ENCODE measurements around the gene STRA6. TPM values are rescaled to one million over a fixed set of nuclear protein-coding genes. Genes with fewer than 3 reads are reported as not detected.

The STRA6 gene
- total RNA-seq (under 1 TPM; 0.38 to 0.60 TPM), polyA plus RNA-seq (ENCODE audit: insufficient read length in 6 of 6) (10 to 100 TPM in 1 of 6 donors, 1 to 10 TPM in 5; 4.3 to 10.7 (median 7.0) TPM)
- long read RNA-seq, donor 1 = 0 reads
- long read RNA-seq, donor 2, partial matches to known transcripts = 5 of 5 reads
- long read RNA-seq, donor 2, other reads (novel, unspliced or antisense) = 0 of 5 reads
- long read RNA-seq, donor 3 = 0 reads
- long read RNA-seq, donor 4, partial matches to known transcripts = 0 of 1 reads
- long read RNA-seq, donor 4, other reads (novel, unspliced or antisense) = 0 of 1 reads
- long read RNA-seq, donor 5, partial matches to known transcripts = 0 of 1 reads
- long read RNA-seq, donor 5, other reads (novel, unspliced or antisense) = 0 of 1 reads
- long read RNA-seq, donor 6 = 0 reads
- long read RNA-seq, donor 7, partial matches to known transcripts = 0 of 1 reads
- long read RNA-seq, donor 7, other reads (novel, unspliced or antisense) = 0 of 1 reads
- long read RNA-seq, donor 8 = 0 reads
- long read RNA-seq, donor 9 = 0 reads
- long read RNA-seq, donor 10 = 0 reads
- long read RNA-seq, donor 11 = 0 reads
- long read RNA-seq, donor 12 = 0 reads

- no peak for TF ChIP-seq CTCF (IDR thresholded peaks at IDR 0.05)
- peak; percentile 58 for ATAC-seq
- H3K27me3 ChIP-seq = peaks cover 0 to 11% of the 10 kb centered on the region in 2 donors
- intact Hi-C loops (cut with DNase I) = no loop called here
- no peak within 1 kb of the TSS for H3K27ac ChIP-seq
- peaks cover 0 to 4% of the 10 kb centered on the region in 2 donors for H3K4me1 ChIP-seq
- DNase-seq = peak in 1 of 4 donors; percentile 77
- H3K9me3 ChIP-seq = no peaks in the 10 kb centered on the region
- H3K36me3 ChIP-seq = no peaks in the 10 kb centered on the region
- H3K4me3 ChIP-seq = no peak within 1 kb of the TSS
Measured at GRCh38 chr15:74202452-74203401, at the start of gene STRA6. TSS of gene STRA6 (minus strand) at chr15:74202787. CDS start at chr15:74202267, 520 bp downstream.

- ATAC-seq = no peak
- Histone ChIP-seq H3K4me3 (no peak overlapping the region), H3K36me3 (no peaks in the 10 kb centered on the region), H3K27ac (no peak overlapping the region), H3K27me3 (peaks cover 0 to 13% of the 10 kb centered on the region in 2 donors), H3K4me1 (no peaks in the 10 kb centered on the region), H3K9me3 (no peaks in the 10 kb centered on the region)
- TF ChIP-seq CTCF (IDR thresholded peaks at IDR 0.05) = no peak
- peak in 1 of 4 donors; percentile 11 for DNase-seq
- intact Hi-C loops (cut with DNase I) = no loop called here
Measured at GRCh38 chr15:74252291-74252690, 49.7 kb upstream of the STRA6 start.

- Histone ChIP-seq H3K27ac (no peak overlapping the region), H3K9me3 (no peaks in the 10 kb centered on the region), H3K36me3 (no peaks in the 10 kb centered on the region), H3K4me3 (no peak overlapping the region), H3K4me1 (no peaks in the 10 kb centered on the region), H3K27me3 (peaks cover 0 to 18% of the 10 kb centered on the region in 2 donors)
- ATAC-seq = no peak
- peak in 1 of 4 donors; percentile 55 for DNase-seq
- intact Hi-C loops (cut with DNase I) = no loop called here
- no peak for TF ChIP-seq CTCF (IDR thresholded peaks at IDR 0.05)
Measured at GRCh38 chr15:74251131-74251811, 48.7 kb upstream of the STRA6 start.

- H3K9me3 ChIP-seq = no peaks in the 10 kb centered on the region
- DNase-seq = peak in 1 of 4 donors; percentile 5
- TF ChIP-seq CTCF (IDR thresholded peaks at IDR 0.05) = no peak
- intact Hi-C loops (cut with DNase I) = no loop called here
- H3K4me3 ChIP-seq = no peak overlapping the region
- no peak for ATAC-seq
- H3K36me3 ChIP-seq = no peaks in the 10 kb centered on the region
- H3K27ac ChIP-seq = no peak overlapping the region
- peaks cover 6 to 18% of the 10 kb centered on the region in 2 donors for H3K27me3 ChIP-seq
- H3K4me1 ChIP-seq = no peaks in the 10 kb centered on the region
Measured at GRCh38 chr15:74250266-74250665, 47.7 kb upstream of the STRA6 start.

Data from left lung (tissue), 14 donors.